C4-2B (cell line): ENCODE measurements around the gene PLSCR1.

Experiments
- ZFX ChIP-seq: fragments of 450-650 bp; IDR thresholded peaks from 2 replicates; pipeline ENCODE4 v1.6.1; 2017
- TF ChIP-seq, protein P1 (sequence below): fragments of 450-650 bp; conservative IDR thresholded peaks from 2 replicates; pipeline ENCODE4 v1.5.1; 2017; ENCODE audit warnings: mild to moderate bottlenecking

DNA sequence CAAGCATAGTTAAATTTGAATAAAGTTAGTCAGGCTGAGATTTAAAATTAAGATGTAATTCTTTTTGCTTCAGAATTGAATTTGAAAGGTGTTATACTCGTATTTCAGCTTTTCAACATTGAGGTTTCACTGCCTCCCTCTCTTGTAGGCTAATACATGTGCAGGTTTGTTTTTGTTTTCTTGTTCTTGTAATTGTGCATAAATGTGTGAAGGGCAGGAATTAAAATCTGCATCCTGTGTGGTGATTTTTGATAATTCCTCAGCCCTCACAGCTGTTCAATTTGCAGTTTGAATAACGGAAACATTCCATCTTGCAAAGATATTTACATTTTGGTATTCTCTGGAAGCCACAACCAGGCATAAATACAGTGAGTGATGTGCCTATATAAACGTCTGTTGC is 24.9 kb upstream of the PLSCR1 start:
- TF ChIP-seq, protein P1, sequence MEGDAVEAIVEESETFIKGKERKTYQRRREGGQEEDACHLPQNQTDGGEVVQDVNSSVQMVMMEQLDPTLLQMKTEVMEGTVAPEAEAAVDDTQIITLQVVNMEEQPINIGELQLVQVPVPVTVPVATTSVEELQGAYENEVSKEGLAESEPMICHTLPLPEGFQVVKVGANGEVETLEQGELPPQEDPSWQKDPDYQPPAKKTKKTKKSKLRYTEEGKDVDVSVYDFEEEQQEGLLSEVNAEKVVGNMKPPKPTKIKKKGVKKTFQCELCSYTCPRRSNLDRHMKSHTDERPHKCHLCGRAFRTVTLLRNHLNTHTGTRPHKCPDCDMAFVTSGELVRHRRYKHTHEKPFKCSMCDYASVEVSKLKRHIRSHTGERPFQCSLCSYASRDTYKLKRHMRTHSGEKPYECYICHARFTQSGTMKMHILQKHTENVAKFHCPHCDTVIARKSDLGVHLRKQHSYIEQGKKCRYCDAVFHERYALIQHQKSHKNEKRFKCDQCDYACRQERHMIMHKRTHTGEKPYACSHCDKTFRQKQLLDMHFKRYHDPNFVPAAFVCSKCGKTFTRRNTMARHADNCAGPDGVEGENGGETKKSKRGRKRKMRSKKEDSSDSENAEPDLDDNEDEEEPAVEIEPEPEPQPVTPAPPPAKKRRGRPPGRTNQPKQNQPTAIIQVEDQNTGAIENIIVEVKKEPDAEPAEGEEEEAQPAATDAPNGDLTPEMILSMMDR, result no peak
- TF ChIP-seq ZFX, result no peak
